ENCODE measurements around the gene CPN2. TPM values are rescaled to one million over a fixed set of nuclear protein-coding genes. Genes with fewer than 3 reads are reported as not detected.

The CPN2 gene
- total and polyA plus RNA-seq, 4 donors, result not detected

DNA sequence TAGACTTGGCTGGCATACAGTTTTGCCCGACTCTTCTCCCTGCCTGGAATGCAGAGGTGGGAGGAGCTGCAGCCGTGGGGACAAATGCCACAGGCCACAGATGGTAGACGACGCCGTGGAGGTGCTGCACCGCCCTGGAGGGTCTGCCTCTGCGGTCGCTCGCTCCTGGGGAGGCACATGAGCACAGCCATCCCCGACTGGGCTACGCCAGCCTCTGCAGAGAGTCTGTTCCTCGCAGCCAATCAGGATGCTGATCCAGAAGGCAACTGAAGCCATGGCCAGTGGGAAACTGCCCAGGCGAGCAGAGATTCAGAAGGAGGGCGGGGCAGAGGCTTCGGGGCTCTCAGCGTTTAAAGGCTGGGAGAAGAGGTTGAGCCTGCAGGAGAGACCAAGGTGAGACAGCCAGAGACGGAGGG, 30.3 kb upstream of the CPN2 start:
- 52 to 60% methylated on average over 17 of the region's 17 CpGs for WGBS, 2 donors
- Histone ChIP-seq H3K27ac (ENCODE audit: low read depth in 1 of 2, low read length in 1 of 2) (no peak overlapping the region), H3K36me3 (ENCODE audit: control insufficient read depth in 4 of 4, insufficient read depth in 4 of 4, low read length in 4 of 4) (no peaks in the 10 kb centered on the region), H3K4me1 (ENCODE audit: control insufficient read depth in 5 of 5, insufficient read depth in 5 of 5, low read length in 5 of 5) (no peaks in the 10 kb centered on the region), H3K27me3 (ENCODE audit: control insufficient read depth in 3 of 3, insufficient read depth in 3 of 3, low read length in 2 of 3) (peaks cover 0 to 10% (median 0%) of the 10 kb centered on the region in 3 donors), H3K4me3 (no peak overlapping the region), H3K9ac (ENCODE audit: insufficient read depth in 1 of 2, low read length in 2 of 2) (no peak overlapping the region), H3K9me3 (ENCODE audit: control insufficient read depth in 4 of 4, insufficient read depth in 3 of 4, low read length in 3 of 4) (no peaks in the 10 kb centered on the region)
- DNase-seq, result no peak
- ATAC-seq (ENCODE audit: insufficient read depth, low FRiP score), result no peak
- TF ChIP-seq, protein P1, sequence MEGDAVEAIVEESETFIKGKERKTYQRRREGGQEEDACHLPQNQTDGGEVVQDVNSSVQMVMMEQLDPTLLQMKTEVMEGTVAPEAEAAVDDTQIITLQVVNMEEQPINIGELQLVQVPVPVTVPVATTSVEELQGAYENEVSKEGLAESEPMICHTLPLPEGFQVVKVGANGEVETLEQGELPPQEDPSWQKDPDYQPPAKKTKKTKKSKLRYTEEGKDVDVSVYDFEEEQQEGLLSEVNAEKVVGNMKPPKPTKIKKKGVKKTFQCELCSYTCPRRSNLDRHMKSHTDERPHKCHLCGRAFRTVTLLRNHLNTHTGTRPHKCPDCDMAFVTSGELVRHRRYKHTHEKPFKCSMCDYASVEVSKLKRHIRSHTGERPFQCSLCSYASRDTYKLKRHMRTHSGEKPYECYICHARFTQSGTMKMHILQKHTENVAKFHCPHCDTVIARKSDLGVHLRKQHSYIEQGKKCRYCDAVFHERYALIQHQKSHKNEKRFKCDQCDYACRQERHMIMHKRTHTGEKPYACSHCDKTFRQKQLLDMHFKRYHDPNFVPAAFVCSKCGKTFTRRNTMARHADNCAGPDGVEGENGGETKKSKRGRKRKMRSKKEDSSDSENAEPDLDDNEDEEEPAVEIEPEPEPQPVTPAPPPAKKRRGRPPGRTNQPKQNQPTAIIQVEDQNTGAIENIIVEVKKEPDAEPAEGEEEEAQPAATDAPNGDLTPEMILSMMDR (IDR thresholded peaks at IDR 0.05; ENCODE audit: control extremely low read depth, extremely low read depth), result no peak

DNA sequence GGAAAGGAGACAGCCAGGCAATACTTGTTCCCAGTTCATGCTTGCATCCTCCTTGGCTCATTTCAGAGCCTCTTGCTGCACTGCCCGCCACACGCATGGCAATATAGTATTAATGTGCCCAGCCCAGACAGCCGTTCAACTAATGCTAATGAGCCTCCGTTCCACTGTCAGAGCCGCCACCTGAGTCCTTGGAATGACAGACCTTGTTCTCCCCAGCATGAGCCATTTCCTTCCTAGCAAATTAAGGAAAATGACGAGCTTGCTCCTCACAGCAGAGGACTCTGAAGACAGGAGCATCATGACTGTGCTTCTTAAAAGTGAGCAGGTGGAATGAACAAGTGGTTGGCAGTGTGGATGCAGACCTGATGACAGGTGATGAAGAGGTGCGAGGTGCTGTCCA, 29.2 kb upstream of the CPN2 start:
- Histone ChIP-seq H3K36me3 (ENCODE audit: control insufficient read depth in 4 of 4, insufficient read depth in 4 of 4, low read length in 4 of 4) (no peaks in the 10 kb centered on the region), H3K27ac (ENCODE audit: low read depth in 1 of 2, low read length in 1 of 2) (no peak overlapping the region), H3K4me3 (no peak overlapping the region), H3K4me1 (ENCODE audit: control insufficient read depth in 5 of 5, insufficient read depth in 5 of 5, low read length in 5 of 5) (peaks cover 0 to 2% (median 0%) of the 10 kb centered on the region in 5 donors), H3K27me3 (ENCODE audit: control insufficient read depth in 3 of 3, insufficient read depth in 3 of 3, low read length in 2 of 3) (peaks cover 0 to 10% (median 0%) of the 10 kb centered on the region in 3 donors), H3K9me3 (ENCODE audit: control insufficient read depth in 4 of 4, insufficient read depth in 3 of 4, low read length in 3 of 4) (no peaks in the 10 kb centered on the region), H3K9ac (ENCODE audit: insufficient read depth in 1 of 2, low read length in 2 of 2) (no peak overlapping the region)
- TF ChIP-seq, protein P1 (IDR thresholded peaks at IDR 0.05; ENCODE audit: control extremely low read depth, extremely low read depth), result no peak
- DNase-seq (no peak), ATAC-seq (ENCODE audit: insufficient read depth, low FRiP score) (no peak)
- 85 to 89% methylated on average over 7 of the region's 7 CpGs for WGBS, 2 donors

DNA sequence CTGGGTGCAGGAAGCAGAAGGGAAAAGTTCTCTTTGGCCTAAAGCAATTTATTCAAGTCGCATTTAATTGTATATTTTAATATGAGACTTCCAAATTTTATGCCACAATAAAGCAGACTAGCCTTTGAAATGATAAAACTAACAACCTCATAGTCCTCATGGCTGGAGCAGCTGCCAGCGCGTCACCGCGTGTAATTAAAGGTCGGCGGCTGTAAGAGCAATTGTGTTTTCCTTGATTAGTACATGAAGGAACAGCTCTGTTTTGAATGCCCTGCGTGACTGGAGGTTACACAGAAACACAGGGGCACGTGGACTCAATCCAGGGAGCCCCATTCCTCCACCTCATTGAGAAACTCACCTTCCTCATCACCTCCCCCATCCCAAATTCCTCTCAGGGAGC, 28.5 kb upstream of the CPN2 start:
- no peak for ATAC-seq (ENCODE audit: insufficient read depth, low FRiP score)
- 88% methylated on average over 9 of the region's 9 CpGs for WGBS, 2 donors

More for the DNA sequence above, 28.5 kb upstream of the CPN2 start:
- Histone ChIP-seq H3K9ac (ENCODE audit: insufficient read depth in 1 of 2, low read length in 2 of 2) (no peak overlapping the region), H3K27me3 (ENCODE audit: control insufficient read depth in 3 of 3, insufficient read depth in 3 of 3, low read length in 2 of 3) (peaks cover 0 to 10% (median 0%) of the 10 kb centered on the region in 3 donors), H3K4me1 (ENCODE audit: control insufficient read depth in 5 of 5, insufficient read depth in 5 of 5, low read length in 5 of 5) (peaks cover 0 to 2% (median 0%) of the 10 kb centered on the region in 5 donors), H3K9me3 (ENCODE audit: control insufficient read depth in 4 of 4, insufficient read depth in 3 of 4, low read length in 3 of 4) (no peaks in the 10 kb centered on the region), H3K27ac (ENCODE audit: low read depth in 1 of 2, low read length in 1 of 2) (no peak overlapping the region), H3K4me3 (no peak overlapping the region), H3K36me3 (ENCODE audit: control insufficient read depth in 4 of 4, insufficient read depth in 4 of 4, low read length in 4 of 4) (no peaks in the 10 kb centered on the region)
- no peak for DNase-seq
- TF ChIP-seq, protein P1 (IDR thresholded peaks at IDR 0.05; ENCODE audit: control extremely low read depth, extremely low read depth), result no peak

Measured in lung (tissue), 12 donors.